ENCODE data around the gene GP2. TPM values are rescaled to one million over a fixed set of nuclear protein-coding genes. Genes with fewer than 3 reads are reported as not detected.

GP2 gene
- total and polyA plus RNA-seq, 2 of the 4 experiments (the other 2 are of a cell fraction): not detected

GRCh38 chr16:20334396-20334795, 7.1 kb upstream of the GP2 start:
- H2AK5ac ChIP-seq (ENCODE audit: low read depth, low read length): no peak overlapping the region
- no peak overlapping the region for H3K23ac ChIP-seq (ENCODE audit: low read depth, low read length)
- intact Hi-C loops (cut with micrococcal nuclease): no loop called here
- no peak overlapping the region for H3K18ac ChIP-seq (ENCODE audit: low read depth, low read length)
- in situ Hi-C loops (cut with MboI; ENCODE audit: low sequenced_read_pairs): loop anchor here (25.0 kb wide), 1 partner anchor 172 kb away; no protein-coding TSS in a partner anchor
- TF ChIP-seq USF2 (IDR thresholded peaks at IDR 0.05; ENCODE audit: low read depth, low read length) (no peak), RCOR1 (IDR thresholded peaks at IDR 0.05; ENCODE audit: insufficient replicate concordance, low read length) (no peak), CTCF (conservative IDR thresholded peaks at IDR 0.05; ENCODE audit: low read depth, low read length) (no peak), CHD1 (IDR thresholded peaks at IDR 0.05; ENCODE audit: low read depth, low read length) (no peak), BHLHE40 (IDR thresholded peaks at IDR 0.05; ENCODE audit: low read depth, low read length) (no peak), MAFK (IDR thresholded peaks at IDR 0.05; ENCODE audit: low read depth, low read length) (no peak)
- H3K4me1 ChIP-seq (ENCODE audit: control insufficient read depth, insufficient read depth, low read length): no peaks in the 10 kb centered on the region
- no peak overlapping the region for H2BK20ac ChIP-seq (ENCODE audit: low read depth, low read length)
- H3K4me3 ChIP-seq (ENCODE audit: insufficient read depth, low read depth, low read length): no peak overlapping the region
- H3K79me1 ChIP-seq (ENCODE audit: low read depth in 1 of 2, low read length in 2 of 2): no peaks in the 10 kb centered on the region
- no peak overlapping the region for H2BK5ac ChIP-seq (ENCODE audit: low read depth, low read length, poor library complexity, severe bottlenecking)
- H3K14ac ChIP-seq (replicated peaks; ENCODE audit: low read depth, low read length): no peak overlapping the region
- H2BK120ac ChIP-seq (ENCODE audit: low read depth, low read length): no peak overlapping the region
- no peak overlapping the region for H3K4me2 ChIP-seq (ENCODE audit: low read depth, low read length)
- dilution Hi-C loops (cut with HindIII; ENCODE audit: low sequenced_read_pairs, unreplicated experiment): no loop called here
- BruUV-seq (replicated peaks): no TSS peak
- H4K20me1 ChIP-seq (ENCODE audit: insufficient read depth, low read length): no peaks in the 10 kb centered on the region
- no peak overlapping the region for H3K9ac ChIP-seq (ENCODE audit: low read depth, low read length)
- H4K8ac ChIP-seq (ENCODE audit: low read depth in 2 of 2, low read length in 2 of 2): no peak overlapping the region
- ChIA-PET POLR2A (ENCODE audit: unreplicated experiment) (no interaction called here), CTCF (no interaction called here)
- H2AK9ac ChIP-seq (replicated peaks; ENCODE audit: low read depth, low read length, poor library complexity): no peak overlapping the region
- no peak overlapping the region for H4K5ac ChIP-seq (ENCODE audit: low read depth, low read length)
- no CpG with 5 or more reads among the region's 1 CpG for WGBS, 2 experiments (ENCODE audit: extremely low coverage in 2 of 2, insufficient read length in 1 of 2)
- H3K56ac ChIP-seq (ENCODE audit: extremely low read depth, insufficient read depth, low read length): no peak overlapping the region
- ATAC-seq (ENCODE audit: low read depth) (no peak), DNase-seq (no peak)
- no peaks in the 10 kb centered on the region for H3K36me3 ChIP-seq (ENCODE audit: control insufficient read depth, insufficient read depth, low read length)
- H3K27ac ChIP-seq (ENCODE audit: insufficient read depth, low read length): no peak overlapping the region
- H2BK15ac ChIP-seq (ENCODE audit: low read depth, low read length): no peak overlapping the region
- no peaks in the 10 kb centered on the region for H3K9me1 ChIP-seq (ENCODE audit: insufficient read depth, low read length)
- H3K4ac ChIP-seq (ENCODE audit: low read depth, low read length): no peak overlapping the region
- peaks cover 20% of the 10 kb centered on the region for H3K9me3 ChIP-seq (ENCODE audit: control insufficient read depth, insufficient read depth, low read length)
- no peak overlapping the region for H2AFZ ChIP-seq (replicated peaks; ENCODE audit: low read length, poor library complexity)
- no peak overlapping the region for H4K91ac ChIP-seq (ENCODE audit: insufficient read depth, low read depth, low read length)
- no peaks in the 10 kb centered on the region for H3K27me3 ChIP-seq (ENCODE audit: control insufficient read depth, insufficient read depth, low read length)
